SKM-1 (cell line): ENCODE results near the gene PSME4.
"Not testable (repeated sequence)": the region's sequence is repeated elsewhere in the genome, so short reads cannot be mapped to it uniquely, and the experiment has no call there.

Experiments used
- DNase-seq: peaks from one replicate; lab custom pipeline; 2025; ENCODE audit not compliant: unreplicated experiment; lab: John Stamatoyannopoulos, UW

The PSME4 gene

GRCh38 chr2:53886406-53887280, 84.2 kb downstream of the PSME4 start:
- no peak for DNase-seq

DNA sequence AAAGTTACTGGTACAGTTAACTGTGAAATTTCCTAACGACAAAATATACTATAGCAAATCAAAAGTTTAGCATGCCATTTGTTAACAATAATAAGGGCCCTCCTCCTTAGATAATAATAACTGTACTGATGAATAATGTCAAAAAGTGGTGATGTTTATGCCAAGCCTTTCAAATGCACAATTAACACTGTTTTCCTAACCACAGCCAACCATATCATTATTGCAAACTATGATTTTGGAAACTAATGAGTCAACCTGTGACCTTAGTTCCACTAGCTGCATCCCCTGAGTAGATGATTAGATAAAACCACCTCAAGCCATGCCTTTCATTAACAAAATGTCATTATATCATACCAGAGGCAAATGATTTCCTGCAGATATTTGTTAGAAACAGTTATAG, 85.9 kb downstream of the PSME4 start:
- no peak for DNase-seq

DNA sequence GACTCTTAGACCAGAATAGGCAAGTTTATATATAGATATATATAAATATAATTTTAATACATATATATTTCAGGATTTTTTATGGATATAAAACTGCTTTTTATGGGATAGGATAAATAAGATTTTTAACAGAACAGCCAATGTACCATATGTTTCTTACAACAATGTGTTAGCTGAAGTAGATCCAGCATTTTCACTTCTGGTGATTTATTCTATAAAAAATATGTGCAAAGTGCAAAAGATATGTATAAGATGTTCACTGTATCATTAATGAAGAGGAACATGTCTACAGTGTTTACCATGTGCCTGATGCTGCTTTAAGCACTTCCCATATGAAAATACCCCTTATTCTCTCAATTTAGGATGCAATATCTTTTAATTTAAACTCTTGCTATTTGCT, 88.8 kb downstream of the PSME4 start:
- no peak for DNase-seq

DNA sequence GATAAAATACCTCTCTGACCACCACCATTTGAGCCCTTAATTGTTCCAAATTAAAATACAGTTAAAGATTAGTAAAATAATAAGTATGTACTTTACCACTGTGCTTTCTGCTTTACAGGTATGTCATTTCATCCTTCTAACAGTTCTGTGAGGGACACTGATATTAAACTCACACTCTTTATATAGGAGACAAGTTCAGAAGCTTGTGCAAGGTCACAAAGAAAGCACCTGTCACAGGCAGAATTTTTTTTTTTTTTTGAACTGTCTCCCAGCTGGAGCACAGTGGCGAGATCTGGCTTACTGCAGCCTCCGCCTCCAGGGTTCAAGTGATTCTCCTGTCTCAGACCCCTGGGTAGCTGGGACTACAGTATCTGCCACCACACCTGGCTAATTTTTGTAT, 89.4 kb downstream of the PSME4 start:
- DNase-seq: no peak

DNA sequence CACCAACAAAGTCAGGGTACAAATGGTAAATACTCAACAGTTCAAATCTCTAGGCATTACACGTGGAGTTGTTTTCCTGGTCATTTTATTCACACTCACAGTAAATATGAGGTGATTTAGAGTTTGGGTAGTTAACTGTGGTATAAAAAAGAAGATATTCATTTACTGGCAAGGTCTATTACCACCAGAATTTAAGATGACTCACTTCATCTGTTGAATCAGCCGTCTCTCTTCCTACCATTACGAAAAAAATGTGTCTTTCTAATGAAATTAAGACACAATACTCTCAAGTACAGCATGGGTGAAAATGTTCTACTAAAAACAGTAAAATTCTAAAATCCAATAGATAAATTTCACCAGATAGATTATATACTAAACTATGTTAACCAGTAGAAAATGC, 90.0 kb downstream of the PSME4 start:
- no peak for DNase-seq

GRCh38 chr2:53877556-53877955, 93.2 kb downstream of the PSME4 start:
- no peak for DNase-seq

- no peak for DNase-seq
Observed at GRCh38 chr2:53877112-53877511, 93.7 kb downstream of the PSME4 start.

DNA sequence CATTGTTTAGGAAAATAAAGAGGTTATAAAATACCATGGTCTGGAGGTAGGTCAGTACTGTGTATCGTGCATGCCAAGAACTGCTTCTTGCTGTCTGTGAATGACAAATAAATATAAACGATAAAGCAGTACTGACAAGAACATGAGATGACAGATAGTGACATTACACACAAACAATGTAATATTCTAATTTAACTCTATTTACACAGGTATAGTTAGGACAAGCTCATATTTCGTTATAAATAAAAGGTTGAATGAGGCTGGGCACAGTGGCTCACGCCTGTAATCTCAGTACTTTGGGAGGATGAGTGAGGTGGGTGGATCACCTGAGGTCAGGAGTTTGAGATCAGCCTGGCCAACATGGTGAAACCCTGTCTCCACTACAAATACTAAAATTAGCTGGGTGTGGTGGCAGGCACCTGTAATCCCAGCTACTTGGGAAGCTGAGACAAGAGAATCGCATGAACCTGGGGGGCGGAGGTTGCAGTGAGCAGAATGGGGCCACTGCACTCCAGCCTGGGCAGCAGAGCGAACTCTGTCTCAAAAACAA, 96.3 kb downstream of the PSME4 start:
- DNase-seq: no peak

GRCh38 chr2:53867773-53868172, 103.0 kb downstream of the PSME4 start:
- DNase-seq: no peak

- DNase-seq: no peak
Observed at GRCh38 chr2:53867169-53867568, 103.6 kb downstream of the PSME4 start.

DNA sequence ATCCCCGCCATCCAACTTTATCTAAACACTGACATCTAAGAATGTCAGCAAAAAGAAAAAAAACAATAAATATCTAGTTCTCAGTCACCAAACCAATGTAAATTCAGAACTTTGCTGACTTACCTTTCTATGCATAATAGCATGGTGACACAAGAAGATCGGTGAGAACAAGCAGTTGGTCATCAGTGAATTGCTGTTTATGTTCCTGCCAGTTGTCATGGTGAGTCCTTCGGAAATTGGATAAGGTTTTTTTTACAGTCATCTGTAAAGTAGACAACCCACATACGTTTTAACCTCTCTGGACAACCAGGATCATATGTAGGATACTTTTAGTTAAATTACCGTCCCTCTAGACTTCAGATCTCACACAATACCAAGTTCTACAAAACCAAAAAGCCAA, 104.8 kb downstream of the PSME4 start:
- no peak for DNase-seq

GRCh38 chr2:53865264-53865663, 105.5 kb downstream of the PSME4 start:
- DNase-seq: no peak

DNA sequence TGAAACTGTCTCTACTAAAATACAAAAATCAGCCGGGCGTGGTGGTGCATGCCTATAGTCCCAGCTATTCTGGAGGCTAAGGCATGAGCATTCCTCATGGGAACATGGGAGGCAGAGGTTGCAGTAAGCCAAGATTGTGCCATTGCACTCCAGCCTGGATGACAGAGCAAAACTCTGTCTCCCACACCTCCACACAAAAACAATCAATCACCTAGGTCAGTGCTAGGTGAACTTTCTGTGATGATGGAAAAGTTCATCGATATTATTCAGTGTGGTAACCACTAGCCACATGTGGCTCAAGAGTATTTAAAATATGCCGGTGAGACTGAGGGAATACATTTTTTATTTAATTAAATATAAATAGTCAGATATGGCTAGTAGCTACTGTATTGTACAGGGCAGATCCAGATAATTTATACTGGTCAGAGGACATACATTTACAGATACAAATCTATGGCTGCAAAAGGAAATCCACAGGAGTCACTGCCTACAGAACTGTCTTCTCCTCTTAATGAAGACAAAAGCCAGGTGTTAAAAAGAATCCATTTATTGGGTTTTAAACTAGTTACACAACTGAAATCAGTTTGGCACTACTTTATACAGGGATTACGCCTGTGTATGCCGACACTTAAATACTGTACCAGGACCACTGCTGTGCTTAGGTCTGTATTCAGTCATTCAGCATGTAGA, 107.1 kb downstream of the PSME4 start:
- DNase-seq: no peak

DNA sequence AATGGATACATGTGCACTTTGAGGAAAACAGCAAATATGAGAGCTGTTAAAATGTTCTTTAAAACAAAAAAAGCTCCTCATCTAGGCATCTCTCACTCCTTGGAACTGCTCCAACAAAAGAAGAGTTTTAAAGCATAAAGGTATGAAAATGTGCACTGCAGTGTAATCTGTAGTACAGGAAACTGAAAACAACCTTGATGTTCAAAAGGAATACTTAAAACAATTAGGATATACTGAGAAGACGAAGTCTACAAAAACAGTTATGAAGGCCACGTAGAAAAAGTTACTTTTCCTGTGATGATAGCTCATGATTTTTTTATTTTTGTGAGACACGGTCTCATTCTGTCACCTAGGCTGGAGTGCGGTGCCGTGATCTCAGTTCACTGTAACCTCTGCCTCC, 109.0 kb downstream of the PSME4 start:
- no peak for DNase-seq

DNA sequence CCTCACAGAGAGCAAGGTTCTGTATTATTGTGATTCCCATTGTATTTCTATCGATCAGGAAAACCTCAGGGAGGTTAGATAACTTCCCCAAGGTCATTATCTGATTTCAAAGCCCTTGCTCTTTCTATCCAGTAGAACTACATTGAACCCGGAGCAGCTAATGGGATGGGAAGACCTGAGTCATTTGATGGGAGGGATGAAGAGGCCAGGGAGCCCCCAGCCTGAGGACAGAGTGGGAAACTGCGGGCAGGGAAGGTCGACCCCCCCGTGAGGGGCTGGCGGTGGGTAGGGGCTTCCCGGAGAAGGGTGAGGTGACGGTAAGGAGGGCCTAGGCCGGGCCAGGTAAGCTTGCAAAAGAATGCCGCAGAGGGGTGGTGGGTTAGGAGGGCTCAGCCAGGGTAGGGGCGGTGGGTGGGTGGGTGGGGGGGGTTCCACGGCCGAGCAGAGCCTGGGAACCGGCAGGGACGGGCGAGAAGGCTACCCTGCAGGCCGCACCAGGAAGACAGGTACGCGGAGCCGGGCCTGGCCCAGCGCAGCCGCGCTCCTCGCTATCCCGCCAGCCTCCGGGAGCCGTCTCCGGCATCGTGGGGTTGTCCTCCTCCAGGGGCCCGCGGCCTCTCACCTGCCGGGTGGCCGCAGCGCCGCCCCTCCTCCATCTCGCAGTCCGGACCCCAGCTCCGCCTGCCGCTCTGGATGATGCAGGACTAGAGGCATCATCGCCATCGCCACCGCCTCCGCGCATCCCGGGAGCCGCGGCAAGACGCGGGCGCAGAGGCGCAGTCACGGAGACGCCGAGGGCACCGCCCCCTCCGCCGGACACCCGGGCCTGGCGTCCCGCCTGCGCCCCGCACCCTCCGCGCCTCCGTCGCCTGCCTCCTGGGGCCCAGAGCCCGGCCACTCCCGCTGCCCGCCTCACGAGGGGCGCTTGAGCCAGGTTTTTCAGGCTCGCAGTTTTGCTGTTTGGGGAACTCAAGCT, 111.3 kb downstream of the PSME4 start, which contains the start of gene GPR75:
TSS of gene GPR75 (minus strand) at position 762 of the 976 bp plus-strand sequence. CDS start 5,211 bp downstream, outside the sequence.
- DNase-seq: no peak

DNA sequence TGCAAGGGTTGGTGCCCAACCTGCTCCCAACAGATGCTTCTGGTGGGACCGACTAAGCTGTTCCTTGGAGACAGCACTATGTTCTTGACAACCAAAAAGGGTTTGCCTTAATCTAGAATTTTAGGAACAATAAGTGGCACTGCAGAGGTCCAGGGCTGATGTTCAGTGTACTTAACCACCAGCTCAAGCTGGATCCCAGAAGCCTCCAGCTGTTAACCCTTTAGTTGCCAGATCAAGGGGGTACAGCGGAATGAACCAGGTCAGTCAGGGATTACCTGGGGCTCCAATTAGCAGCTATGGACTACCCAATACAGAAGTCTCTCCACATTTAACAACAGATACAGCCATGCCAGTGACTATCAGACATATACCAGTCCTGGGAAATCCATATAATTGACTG, 114.5 kb downstream of the PSME4 start:
- no peak for DNase-seq

DNA sequence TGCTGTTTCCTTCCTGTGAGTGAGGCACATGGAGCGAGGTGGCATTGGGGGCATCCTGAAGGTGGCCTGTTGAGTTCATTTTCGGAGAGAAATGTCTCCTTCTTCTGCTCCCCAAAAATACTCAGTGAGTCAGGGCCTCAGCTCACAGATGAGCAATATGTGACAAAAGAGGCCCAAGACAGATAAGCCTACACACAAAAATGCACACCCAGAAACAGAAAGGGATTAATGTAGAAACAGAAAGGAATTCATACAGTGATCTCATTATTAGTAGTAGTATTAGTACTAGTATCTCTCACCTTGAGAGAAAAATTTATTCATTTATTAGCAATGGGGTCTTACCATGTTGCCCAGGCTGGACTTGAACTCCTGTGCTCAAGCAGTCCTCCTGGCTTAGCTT, 116.1 kb downstream of the PSME4 start:
- DNase-seq: no peak

DNA sequence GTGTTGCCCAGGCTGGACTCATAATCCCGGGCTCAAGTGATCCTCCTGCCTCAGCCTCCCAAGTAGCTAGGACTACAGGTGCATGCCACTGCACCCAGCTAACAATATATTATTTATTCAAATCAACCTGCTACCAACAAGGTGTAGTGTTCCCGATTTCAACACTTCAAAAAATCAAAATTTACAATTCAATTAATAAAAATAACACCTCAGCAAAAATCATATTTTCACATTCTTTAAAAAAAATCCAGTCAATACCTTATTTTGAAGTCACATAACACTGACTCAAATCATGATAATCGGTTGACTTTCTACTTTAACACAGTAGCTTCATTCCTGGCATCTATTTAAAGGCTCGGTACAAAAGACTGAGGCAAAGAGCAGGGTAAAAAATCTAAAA, 118.3 kb downstream of the PSME4 start:
- no peak for DNase-seq

GRCh38 chr2:53851052-53851757, 119.6 kb downstream of the PSME4 start:
- DNase-seq: not testable (repeated sequence)

DNA sequence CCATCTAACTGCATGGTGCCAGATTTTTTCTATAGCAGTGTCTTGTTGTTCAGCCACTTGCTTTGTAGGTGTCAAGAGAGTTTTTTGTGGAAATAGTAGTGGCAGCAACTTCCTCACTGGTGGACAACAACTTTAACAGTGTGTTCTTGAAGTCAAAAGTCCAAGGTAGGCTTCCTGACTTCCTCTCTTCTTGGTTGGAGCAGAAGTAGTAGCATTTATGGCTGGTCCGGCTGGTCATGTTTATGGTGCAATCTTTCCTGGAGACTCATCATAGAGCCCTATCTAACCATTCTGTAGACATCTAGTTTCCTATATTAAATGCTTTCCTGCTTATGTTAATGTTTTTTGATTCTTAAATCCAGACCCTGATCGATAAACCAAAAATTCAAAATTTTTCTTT, 122.7 kb downstream of the PSME4 start:
- DNase-seq: peak; percentile 17
